B cell (primary cell): ENCODE measurements around the gene PRKD2.

Source experiments
- CTCF ChIP-seq: fragments of 200-600 bp; IDR thresholded peaks from one replicate; pipeline ENCODE4 v1.8.0; 2022; ENCODE audit warnings: antibody characterized with exemption, mild to moderate bottlenecking
- EZH2 ChIP-seq: IDR thresholded peaks from 2 replicates; pipeline ENCODE4 v1.6.1; 2012; ENCODE audit warnings: borderline replicate concordance, low read depth, mild to moderate bottlenecking, moderate library complexity, low read length; ENCODE audit not compliant: insufficient read depth, poor library complexity, severe bottlenecking

- TF ChIP-seq CTCF, result peak; percentile 95
- no peak for TF ChIP-seq EZH2
Observed at GRCh38 chr19:46661735-46662592, 55.0 kb downstream of the PRKD2 start.
